Caco-2 (cell line): Measurements from ENCODE around the gene GANAB. TPM values are rescaled to one million over a fixed set of nuclear protein-coding genes. Genes with fewer than 3 reads are reported as not detected.
"Not testable (repeated sequence)": the region's sequence is repeated elsewhere in the genome, so short reads cannot be mapped to it uniquely, and the experiment has no call there.

Source experiments
- BruUV-seq: library from RNA; stranded (reverse); fragments of 400-500 nt; replicated peaks from 2 replicates; lab custom pipeline; 2021; lab: Mats Ljungman, UMichigan
- CTCF ChIA-PET: fragments of 300-600 bp; sonication (Branson Sonifier 250); formaldehyde crosslinking; loops from one replicate; lab custom pipeline; 2022; ENCODE audit warnings: antibody characterized with exemption; lab: Charles Lee
- POLR2A ChIA-PET: fragments of 300-600 bp; sonication (Branson Sonifier 250); formaldehyde crosslinking; loops from one replicate; lab custom pipeline; 2022; ENCODE audit warnings: antibody characterized with exemption; lab: Charles Lee
- DNase-seq, 2 experiments: peaks; one replicate each; pipeline versions ENCODE4 v3.0.0 to v3.0.0-alpha.2; 2020 to 2022
- H3K27me3 ChIP-seq: replicated peaks from 2 replicates; pipeline ENCODE4 v1.6.0; 2011; ENCODE audit warnings: low read length; ENCODE audit not compliant: control insufficient read depth, insufficient read depth
- H3K36me3 ChIP-seq: 2 replicates; pipeline ENCODE4 v1.5.1; 2011; ENCODE audit warnings: low read length; ENCODE audit not compliant: control insufficient read depth, insufficient read depth
- H3K4me1 ChIP-seq: fragments of 250-450 bp; sonication (Bioruptor Pico); 2 replicates; pipeline ENCODE4 v1.5.1; 2020; ENCODE audit warnings: mild to moderate bottlenecking
- H3K4me3 ChIP-seq: 2 replicates; pipeline ENCODE4 v1.5.1; 2011; ENCODE audit warnings: low read depth, mild to moderate bottlenecking, control low read depth, low read length
- H3K9me3 ChIP-seq: fragments of 250-450 bp; sonication (Bioruptor Pico); 2 replicates; pipeline ENCODE4 v1.5.1; 2020; ENCODE audit warnings: mild to moderate bottlenecking, moderate library complexity
- H3K27ac Mint-ChIP-seq: one replicate; pipeline ENCODE4 v1.8.0; 2022; ENCODE audit warnings: mixed read lengths; ENCODE audit not compliant: unreplicated experiment
- H3K27me3 Mint-ChIP-seq: one replicate; pipeline ENCODE4 v1.8.0; 2022; ENCODE audit warnings: mixed read lengths; ENCODE audit not compliant: insufficient read depth, unreplicated experiment
- H3K36me3 Mint-ChIP-seq: one replicate; pipeline ENCODE4 v1.8.0; 2022; ENCODE audit warnings: mild to moderate bottlenecking, mixed read lengths; ENCODE audit not compliant: insufficient read depth, unreplicated experiment
- H3K4me1 Mint-ChIP-seq: one replicate; pipeline ENCODE4 v1.8.0; 2022; ENCODE audit warnings: low read depth, mixed read lengths; ENCODE audit not compliant: unreplicated experiment
- H3K4me3 Mint-ChIP-seq: one replicate; pipeline ENCODE4 v1.8.0; 2022; ENCODE audit warnings: mild to moderate bottlenecking, moderate library complexity, mixed read lengths; ENCODE audit not compliant: unreplicated experiment
- H3K9me3 Mint-ChIP-seq: one replicate; pipeline ENCODE4 v1.8.0; 2022; ENCODE audit warnings: mixed read lengths; ENCODE audit not compliant: unreplicated experiment
- CTCF ChIP-seq, 2 experiments: fragments of 200-600 bp in 1 of 2; IDR thresholded peaks; 1 replicate in 1 of 2; 2 replicates in 1 of 2; pipeline versions ENCODE4 v1.5.1 to v1.8.0; 2011 to 2022; ENCODE audit warnings: antibody characterized with exemption in 1 of 2, control low read depth in 1 of 2, inconsistent platforms in 1 of 2, low read depth in 1 of 2, low read length in 1 of 2, mild to moderate bottlenecking in 1 of 2, moderate library complexity in 1 of 2; ENCODE audit not compliant: insufficient read depth in 1 of 2, severe bottlenecking in 1 of 2, unreplicated experiment in 1 of 2
- intact Hi-C: fragments of 100-400 bp; cut with micrococcal nuclease; formaldehyde crosslinking; loops from one replicate; pipeline ENCODE4 v1.10.0; 2022; ENCODE audit not compliant: unreplicated experiment
- total RNA-seq: library from RNA; stranded (reverse); gene quantifications from 2 replicates; pipeline ENCODE4 v1.2.3, GENCODE V29; 2022

GANAB gene
- total RNA-seq, 1 experiment from 2014 or later: 442 TPM

DNA sequence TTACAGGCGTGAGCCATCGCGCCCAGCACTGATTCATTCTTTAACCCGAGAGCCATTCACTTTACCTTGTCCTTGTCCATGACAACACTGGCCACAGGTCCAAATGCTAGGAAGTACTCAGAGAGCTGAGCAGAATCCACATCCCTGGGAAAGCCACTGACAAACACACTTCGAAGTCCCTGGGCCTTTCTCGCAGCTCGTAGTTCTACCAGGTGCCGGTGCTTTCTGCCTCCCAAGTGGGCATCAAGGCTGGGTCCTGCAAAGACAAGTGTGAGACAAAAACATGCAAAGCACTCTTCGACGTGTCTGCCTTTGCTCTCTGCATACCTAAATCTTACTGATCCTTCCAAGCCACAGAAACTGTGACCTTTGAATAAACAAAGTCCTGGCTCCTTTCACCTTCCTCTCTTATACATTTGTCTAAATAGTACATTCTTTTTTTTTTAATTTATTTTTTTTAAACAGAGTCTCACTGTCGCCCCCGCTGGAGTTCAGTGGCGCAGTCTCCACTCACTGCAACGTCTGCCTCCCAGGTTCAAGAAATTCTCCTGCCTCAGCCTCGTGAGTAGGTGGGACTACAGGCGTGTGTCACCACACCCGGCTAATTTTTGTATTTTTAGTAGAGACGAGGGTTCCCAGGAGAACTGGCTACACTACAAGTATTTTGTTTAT is 57.3 kb downstream of the GANAB start:
- Histone ChIP-seq H3K36me3 (peaks cover 9% of the 10 kb centered on the region), H3K27me3 (no peaks in the 10 kb centered on the region), H3K4me1 (peaks cover 36% of the 10 kb centered on the region), H3K4me3 (no peak overlapping the region), H3K9me3 (no peaks in the 10 kb centered on the region)
- H3K27me3 Mint-ChIP-seq: no peaks in the 10 kb centered on the region
- ChIA-PET CTCF (interaction anchor here (0.8 to 1.2 kb wide), 2 partner anchors 15 to 164 kb away, joined by 3 to 6 read pairs; partner anchors contain the start of gene EEF1G), POLR2A (interaction anchor here (0.9 to 1.7 kb wide), 3 partner anchors 15 to 36 kb away, joined by 3 to 7 read pairs (median 3); partner anchors contain the start of gene EEF1G)
- BruUV-seq: no TSS peak
- intact Hi-C loops: no loop called here
- no peak overlapping the region for H3K4me3 Mint-ChIP-seq
- peak; percentile 33 to 37 for TF ChIP-seq CTCF (IDR thresholded peaks at IDR 0.05; ENCODE audit: insufficient read depth in 1 of 2, low read depth in 1 of 2, low read length in 1 of 2, severe bottlenecking in 1 of 2, unreplicated experiment in 1 of 2)
- DNase-seq: peak in 1 of 2 experiments; percentile 43
- no peak overlapping the region for H3K27ac Mint-ChIP-seq
- H3K9me3 Mint-ChIP-seq: no peaks in the 10 kb centered on the region
- peaks cover 78% of the 10 kb centered on the region for H3K36me3 Mint-ChIP-seq
- peaks cover 18% of the 10 kb centered on the region for H3K4me1 Mint-ChIP-seq

GRCh38 chr11:62585356-62585755 is 61.1 kb downstream of the GANAB start:
- POLR2A ChIA-PET: interaction anchor here (1.0 kb wide), 1 partner anchor 11 kb away, joined by 3 read pairs; the partner anchor contains the start of gene EEF1G
- intact Hi-C loops, H3K9me3 ChIP-seq, H3K27me3 Mint-ChIP-seq, BruUV-seq, H3K36me3 ChIP-seq, H3K27ac Mint-ChIP-seq, DNase-seq, H3K4me3 Mint-ChIP-seq, H3K4me3 ChIP-seq, H3K27me3 ChIP-seq, CTCF ChIA-PET, H3K9me3 Mint-ChIP-seq: not testable (repeated sequence)
- peaks cover 24% of the 10 kb centered on the region for H3K4me1 ChIP-seq
- peaks cover 17% of the 10 kb centered on the region for H3K4me1 Mint-ChIP-seq
- H3K36me3 Mint-ChIP-seq: peaks cover 68% of the 10 kb centered on the region

DNA sequence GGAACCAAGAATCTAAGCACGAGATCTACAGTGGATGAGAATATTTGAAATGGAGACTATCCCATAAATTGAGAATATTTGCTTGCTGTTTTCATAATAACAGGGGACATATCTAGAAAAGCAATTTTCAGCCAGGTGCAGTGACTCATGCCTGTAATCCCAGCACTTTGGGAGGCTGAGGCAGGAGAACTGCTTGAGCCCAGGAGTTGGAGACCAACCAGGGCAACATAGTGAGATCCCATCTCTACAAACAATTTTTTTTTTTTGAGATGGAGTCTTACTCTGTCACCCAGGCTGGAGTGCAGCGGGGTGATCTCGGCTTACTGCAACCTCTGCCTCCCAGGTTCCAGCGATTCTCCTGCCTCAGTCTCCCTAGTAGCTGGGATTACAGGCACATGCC is 64.7 kb downstream of the GANAB start:
- H3K27ac Mint-ChIP-seq, H3K27me3 Mint-ChIP-seq, DNase-seq, H3K9me3 Mint-ChIP-seq, POLR2A ChIA-PET, H3K4me3 Mint-ChIP-seq, BruUV-seq, H3K27me3 ChIP-seq, H3K4me3 ChIP-seq, intact Hi-C loops, H3K9me3 ChIP-seq, H3K4me1 ChIP-seq, H3K36me3 ChIP-seq: not testable (repeated sequence)
- Mint-ChIP-seq H3K4me1 (peaks cover 16% of the 10 kb centered on the region), H3K36me3 (peaks cover 75% of the 10 kb centered on the region)
- CTCF ChIA-PET: interaction anchor here (1.0 kb wide), 1 partner anchor 10 kb away, joined by 4 read pairs; the partner anchor contains the start of gene TUT1
